HG02840 (cell line): ENCODE results near the gene ANKRD13B.

Experiments
- ATAC-seq: cut with Tn5 transposase; IDR thresholded peaks from one replicate; pipeline ENCODE4 v1.9.1; 2021; ENCODE audit warnings: mild to moderate bottlenecking, moderate library complexity, moderate number of reproducible peaks; ENCODE audit not compliant: unreplicated experiment, low FRiP score

Gene ANKRD13B

GRCh38 chr17:29568331-29569244 lies 24.3 kb upstream of the ANKRD13B start, which contains the start of gene TP53I13:
Gene TP53I13 (plus strand): TSS chr17:29568701. CDS start chr17:29568759, 58 bp downstream.
- ATAC-seq, result peak; percentile 41

- no peak for ATAC-seq
These were observed 23.5 kb upstream of the ANKRD13B start for GRCh38 chr17:29569245-29569950.

GRCh38 chr17:29570521-29570920 lies 22.4 kb upstream of the ANKRD13B start:
- ATAC-seq, result no peak

- no peak for ATAC-seq
These were observed 21.4 kb upstream of the ANKRD13B start for GRCh38 chr17:29571486-29571882.

- ATAC-seq, result no peak
These were observed 20.9 kb upstream of the ANKRD13B start for GRCh38 chr17:29571883-29572681.

- no peak for ATAC-seq
These were observed 20.0 kb upstream of the ANKRD13B start for GRCh38 chr17:29572691-29573557.

GRCh38 chr17:29573558-29573869 lies 19.4 kb upstream of the ANKRD13B start:
- ATAC-seq, result no peak

GRCh38 chr17:29573871-29574731 lies 18.8 kb upstream of the ANKRD13B start:
- ATAC-seq, result no peak

- no peak for ATAC-seq
These were observed 18.0 kb upstream of the ANKRD13B start for GRCh38 chr17:29574732-29575510.

- ATAC-seq, result no peak
These were observed 17.3 kb upstream of the ANKRD13B start for GRCh38 chr17:29575511-29576213.

- no peak for ATAC-seq
These were observed 16.5 kb upstream of the ANKRD13B start for GRCh38 chr17:29576214-29577000.

GRCh38 chr17:29577001-29577370 lies 15.9 kb upstream of the ANKRD13B start:
- ATAC-seq, result no peak

GRCh38 chr17:29577385-29578211 lies 15.3 kb upstream of the ANKRD13B start:
- ATAC-seq, result no peak

- no peak for ATAC-seq
These were observed 14.1 kb upstream of the ANKRD13B start for GRCh38 chr17:29578626-29579485.
